IMR-90 (cell line): ENCODE data around the gene ADTRP. TPM values are rescaled to one million over a fixed set of nuclear protein-coding genes. Genes with fewer than 3 reads are reported as not detected.

Experiments
- ATAC-seq: fragments of 200-7000 bp; cut with Tn5 transposase; 2 replicates; pipeline ENCODE4 v1.9.1; 2020; ENCODE audit warnings: low read depth, mild to moderate bottlenecking, moderate library complexity
- BruUV-seq: library from RNA; stranded (reverse); fragments of 400-500 nt; replicated peaks from 2 replicates; lab custom pipeline; 2021; lab: Mats Ljungman, UMichigan
- CTCF ChIA-PET: fragments of 300-600 bp; formaldehyde crosslinking; extraction: SDS; loops from one replicate; lab custom pipeline; 2021; ENCODE audit warnings: antibody characterized with exemption; lab: Yijun Ruan, JAX
- POLR2A ChIA-PET: fragments of 300-600 bp; sonication (Branson Sonifier 250); formaldehyde crosslinking; loops from one replicate; lab custom pipeline; 2022; ENCODE audit warnings: antibody characterized with exemption; ENCODE audit not compliant: unreplicated experiment; lab: Charles Lee
- DNase-seq: peaks from one replicate; pipeline ENCODE4 v3.0.0; 2013
- H2AFZ ChIP-seq: replicated peaks from 2 replicates; pipeline ENCODE3; 2013; ENCODE audit warnings: low read length, mild to moderate bottlenecking; ENCODE audit not compliant: poor library complexity
- H2AK5ac ChIP-seq: 2 replicates; pipeline ENCODE4 v1.6.1; 2013; ENCODE audit warnings: low read depth, low read length, inconsistent platforms
- H2AK9ac ChIP-seq: replicated peaks from 2 replicates; pipeline ENCODE3; 2013; ENCODE audit warnings: mild to moderate bottlenecking, low read depth, low read length, moderate library complexity; ENCODE audit not compliant: poor library complexity
- H2BK120ac ChIP-seq: 2 replicates; pipeline ENCODE4 v1.6.1; 2013; ENCODE audit warnings: low read depth, low read length, inconsistent platforms
- H2BK15ac ChIP-seq: 3 replicates; pipeline ENCODE4 v1.6.1; 2013; ENCODE audit warnings: low read depth, low read length, inconsistent platforms
- H2BK20ac ChIP-seq: 2 replicates; pipeline ENCODE4 v1.6.1; 2013; ENCODE audit warnings: low read depth, mild to moderate bottlenecking, inconsistent platforms, low read length, moderate library complexity
- H2BK5ac ChIP-seq: 2 replicates; pipeline ENCODE4 v1.6.1; 2013; ENCODE audit warnings: mild to moderate bottlenecking, low read depth, low read length, inconsistent platforms; ENCODE audit not compliant: poor library complexity, severe bottlenecking
- H3K14ac ChIP-seq: replicated peaks from 2 replicates; pipeline ENCODE4 v1.6.1; 2013; ENCODE audit warnings: low read depth, low read length, inconsistent platforms
- H3K18ac ChIP-seq: 2 replicates; pipeline ENCODE4 v1.6.1; 2013; ENCODE audit warnings: low read depth, low read length, control low read depth
- H3K23ac ChIP-seq: 2 replicates; pipeline ENCODE4 v1.6.1; 2013; ENCODE audit warnings: low read depth, low read length, inconsistent platforms
- H3K27ac ChIP-seq: 2 replicates; pipeline ENCODE4 v1.5.1; 2013; ENCODE audit warnings: mild to moderate bottlenecking, control low read depth, low read length; ENCODE audit not compliant: insufficient read depth
- H3K27me3 ChIP-seq: 2 replicates; pipeline ENCODE4 v1.6.1; 2013; ENCODE audit warnings: low read length; ENCODE audit not compliant: control insufficient read depth, insufficient read depth
- H3K36me3 ChIP-seq: 2 replicates; pipeline ENCODE4 v1.6.1; 2013; ENCODE audit warnings: low read length, mixed read lengths; ENCODE audit not compliant: control insufficient read depth, insufficient read depth
- H3K4ac ChIP-seq: 2 replicates; pipeline ENCODE4 v1.6.1; 2013; ENCODE audit warnings: low read depth, low read length, inconsistent platforms
- H3K4me1 ChIP-seq: 2 replicates; pipeline ENCODE4 v1.6.1; 2013; ENCODE audit warnings: low read length, mixed read lengths; ENCODE audit not compliant: control insufficient read depth, insufficient read depth
- H3K4me2 ChIP-seq: 2 replicates; pipeline ENCODE4 v1.6.1; 2013; ENCODE audit warnings: low read depth, mild to moderate bottlenecking, control low read depth, low read length, moderate library complexity
- H3K4me3 ChIP-seq: 2 replicates; pipeline ENCODE4 v1.5.1; 2013; ENCODE audit warnings: low read depth, mild to moderate bottlenecking, control low read depth, low read length, moderate library complexity; ENCODE audit not compliant: insufficient read depth
- H3K56ac ChIP-seq: 2 replicates; pipeline ENCODE4 v1.6.1; 2013; ENCODE audit warnings: low read length, inconsistent platforms; ENCODE audit not compliant: insufficient read depth; ENCODE audit errors: extremely low read depth
- H3K79me1 ChIP-seq, 2 experiments: 2 replicates each; pipeline ENCODE4 v1.6.1; 2013; ENCODE audit warnings: low read length in 2 of 2, inconsistent platforms in 1 of 2, low read depth in 1 of 2
- H3K9ac ChIP-seq: 2 replicates; pipeline ENCODE4 v1.6.1; 2013; ENCODE audit warnings: low read depth, low read length, control low read depth
- H3K9me1 ChIP-seq: 2 replicates; pipeline ENCODE4 v1.6.1; 2013; ENCODE audit warnings: low read length, inconsistent platforms; ENCODE audit not compliant: insufficient read depth
- H3K9me3 ChIP-seq: 2 replicates; pipeline ENCODE4 v1.6.1; 2013; ENCODE audit warnings: low read length; ENCODE audit not compliant: control insufficient read depth, insufficient read depth
- H4K20me1 ChIP-seq: 2 replicates; pipeline ENCODE4 v1.6.1; 2013; ENCODE audit warnings: low read length, inconsistent platforms; ENCODE audit not compliant: insufficient read depth
- H4K5ac ChIP-seq: 2 replicates; pipeline ENCODE4 v1.6.1; 2013; ENCODE audit warnings: mild to moderate bottlenecking, low read depth, low read length, control low read depth
- H4K8ac ChIP-seq, 2 experiments: 2 replicates each; pipeline ENCODE4 v1.6.1; 2013; ENCODE audit warnings: low read depth in 2 of 2, low read length in 2 of 2, control low read depth in 1 of 2, inconsistent platforms in 1 of 2
- H4K91ac ChIP-seq: 2 replicates; pipeline ENCODE4 v1.6.1; 2013; ENCODE audit warnings: low read depth, low read length, inconsistent platforms; ENCODE audit not compliant: insufficient read depth
- BHLHE40 ChIP-seq: fragments of 150-350 bp; IDR thresholded peaks from 2 replicates; pipeline ENCODE4 v1.6.1; 2016; ENCODE audit warnings: mild to moderate bottlenecking, low read depth, low read length
- CEBPB ChIP-seq: IDR thresholded peaks from 2 replicates; pipeline ENCODE4 v1.6.1; 2012; ENCODE audit warnings: low read depth, low read length, improper control_type of control experiment
- CHD1 ChIP-seq: IDR thresholded peaks from 2 replicates; pipeline ENCODE4 v1.6.1; 2012; ENCODE audit warnings: low read depth, low read length, improper control_type of control experiment
- FOS ChIP-seq: fragments of 150-350 bp; IDR thresholded peaks from 2 replicates; pipeline ENCODE4 v1.6.1; 2016; ENCODE audit warnings: low read depth, low read length
- MAFK ChIP-seq: IDR thresholded peaks from 2 replicates; pipeline ENCODE4 v1.6.1; 2012; ENCODE audit warnings: low read depth, low read length, improper control_type of control experiment
- MAZ ChIP-seq: IDR thresholded peaks from 2 replicates; pipeline ENCODE4 v1.6.1; 2012; ENCODE audit warnings: low read depth, mild to moderate bottlenecking, low read length, improper control_type of control experiment, moderate library complexity, borderline replicate concordance
- MXI1 ChIP-seq: IDR thresholded peaks from 2 replicates; pipeline ENCODE4 v1.6.1; 2012; ENCODE audit warnings: low read depth, mild to moderate bottlenecking, low read length, moderate library complexity, borderline replicate concordance
- NFE2L2 ChIP-seq: fragments of 150-350 bp; IDR thresholded peaks from 2 replicates; pipeline ENCODE4 v1.6.1; 2016; ENCODE audit warnings: low read depth, mild to moderate bottlenecking, low read length
- POLR2A ChIP-seq: IDR thresholded peaks from 2 replicates; pipeline ENCODE4 v1.6.1; 2012; ENCODE audit warnings: mild to moderate bottlenecking, low read depth, low read length
- RAD21 ChIP-seq: IDR thresholded peaks from 2 replicates; pipeline ENCODE4 v1.6.1; 2012; ENCODE audit warnings: low read length, improper control_type of control experiment
- RCOR1 ChIP-seq: IDR thresholded peaks from 2 replicates; pipeline ENCODE4 v1.6.1; 2012; ENCODE audit warnings: mild to moderate bottlenecking, low read length, improper control_type of control experiment; ENCODE audit not compliant: insufficient replicate concordance
- RFX5 ChIP-seq: IDR thresholded peaks from 2 replicates; pipeline ENCODE4 v1.8.0; 2012; ENCODE audit warnings: low read depth, mild to moderate bottlenecking, low read length, moderate library complexity
- SMC3 ChIP-seq: fragments of 150-350 bp; IDR thresholded peaks from 2 replicates; pipeline ENCODE4 v1.6.1; 2016; ENCODE audit warnings: low read depth, mild to moderate bottlenecking, antibody characterized with exemption, low read length, moderate library complexity
- WGBS, 2 experiments: methylation state at CpG; one replicate each; pipeline versions ENCODE4 v1.1.5 to v1.1.7; 2013; ENCODE audit warnings: missing lambda C conversion rate in 2 of 2; ENCODE audit not compliant: insufficient read length in 1 of 2; ENCODE audit errors: extremely low coverage in 2 of 2; 5-methylcytosine and 5-hydroxymethylcytosine counted together
- dilution Hi-C: fragments of 300-500 bp; cut with HindIII; formaldehyde crosslinking; loops from one replicate; pipeline ENCODE4 v1.14.3; 2018; ENCODE audit warnings: low sequenced_read_pairs; ENCODE audit not compliant: unreplicated experiment
- in situ Hi-C: fragments of 300-500 bp; cut with MboI; formaldehyde crosslinking; loops from 3 replicates; pipeline ENCODE4 v1.14.3; 2019; ENCODE audit warnings: low sequenced_read_pairs, inconsistent platforms, mixed read lengths
- intact Hi-C: fragments of 100-400 bp; cut with micrococcal nuclease; formaldehyde crosslinking; loops from 2 replicates; pipeline ENCODE4 v1.10.0; 2022
- polyA plus RNA-seq, 3 experiments: library from polyadenylated mRNA; depleted of rRNA; stranded (reverse); fragments of >200 nt; gene quantifications; 2 replicates each; pipeline ENCODE4 v1.2.3, GENCODE V29; 2012; ENCODE audit warnings: low replicate concordance in 1 of 3
- total RNA-seq: library from RNA; depleted of rRNA; stranded (reverse); fragments of >200 nt; gene quantifications from 2 replicates; pipeline ENCODE4 v1.2.3, GENCODE V29; 2012
- TF ChIP-seq, protein P1 (sequence below): conservative IDR thresholded peaks from 2 replicates; pipeline ENCODE4 v1.5.1; 2012; ENCODE audit warnings: mild to moderate bottlenecking, low read depth, low read length, improper control_type of control experiment
- TF ChIP-seq, protein P2 (sequence below): fragments of 150-350 bp; IDR thresholded peaks from 2 replicates; pipeline ENCODE4 v1.6.1; 2017; ENCODE audit warnings: mild to moderate bottlenecking, antibody characterized with exemption, low read length, low read depth
- TF ChIP-seq, protein P3 (sequence below): fragments of 150-350 bp; IDR thresholded peaks from 2 replicates; pipeline ENCODE4 v1.6.1; 2016; ENCODE audit warnings: low read depth, mild to moderate bottlenecking, low read length, moderate library complexity, borderline replicate concordance

Gene ADTRP
- total and polyA plus RNA-seq, 2 of the 4 experiments (the other 2 are of a cell fraction) = 0.50 to 0.72 TPM

DNA sequence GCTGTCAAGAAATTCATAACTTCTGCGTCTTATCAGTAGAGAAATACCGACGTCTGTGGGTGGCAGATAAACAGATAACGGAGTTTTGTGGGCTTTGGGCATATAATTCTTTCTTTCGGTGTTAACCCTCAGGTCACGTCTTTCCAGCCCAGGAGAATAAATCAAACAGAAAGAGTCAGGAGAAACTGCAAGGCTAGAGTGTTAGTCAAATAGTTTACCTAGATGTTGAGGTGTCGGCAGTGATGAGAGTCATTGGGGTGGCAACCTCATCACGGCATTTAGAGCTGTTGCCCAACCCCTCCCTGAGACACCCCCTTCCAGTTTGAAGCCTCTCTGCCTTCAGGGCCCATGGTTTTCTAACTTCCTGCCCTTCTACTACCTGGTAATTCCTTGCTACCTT, 49.5 kb downstream of the ADTRP start:
- Histone ChIP-seq H3K9ac (no peak overlapping the region), H3K79me1 (no peaks in the 10 kb centered on the region), H4K5ac (no peak overlapping the region), H3K4ac (no peak overlapping the region), H3K23ac (no peak overlapping the region), H2BK15ac (no peak overlapping the region), H3K56ac (no peak overlapping the region), H3K27me3 (no peaks in the 10 kb centered on the region), H3K4me3 (no peak overlapping the region), H4K8ac (no peak overlapping the region), H3K9me3 (no peaks in the 10 kb centered on the region), H2AFZ (no peak overlapping the region), H4K91ac (no peak overlapping the region), H3K36me3 (no peaks in the 10 kb centered on the region), H2AK9ac (no peak overlapping the region), H3K9me1 (no peaks in the 10 kb centered on the region), H3K4me2 (no peak overlapping the region), H2BK20ac (no peak overlapping the region), H3K27ac (no peak overlapping the region), H3K4me1 (peaks cover 2% of the 10 kb centered on the region; the same call in 1 of the 2 replicates), H2BK120ac (no peak overlapping the region), H2BK5ac (no peak overlapping the region), H2AK5ac (no peak overlapping the region), H3K14ac (no peak overlapping the region), H3K18ac (no peak overlapping the region), H4K20me1 (no peaks in the 10 kb centered on the region)
- ATAC-seq (no peak), DNase-seq (no peak)
- CTCF ChIA-PET = no interaction called here
- WGBS, 2 experiments = 100% methylated on average over 1 of the region's 8 CpGs; no CpG with 5 or more reads in 1 of the 2 experiments
- in situ Hi-C loops = no loop called here
- intact Hi-C loops = no loop called here
- no peak for TF ChIP-seq CEBPB
- no peak for TF ChIP-seq RAD21
- TF ChIP-seq, protein P1, sequence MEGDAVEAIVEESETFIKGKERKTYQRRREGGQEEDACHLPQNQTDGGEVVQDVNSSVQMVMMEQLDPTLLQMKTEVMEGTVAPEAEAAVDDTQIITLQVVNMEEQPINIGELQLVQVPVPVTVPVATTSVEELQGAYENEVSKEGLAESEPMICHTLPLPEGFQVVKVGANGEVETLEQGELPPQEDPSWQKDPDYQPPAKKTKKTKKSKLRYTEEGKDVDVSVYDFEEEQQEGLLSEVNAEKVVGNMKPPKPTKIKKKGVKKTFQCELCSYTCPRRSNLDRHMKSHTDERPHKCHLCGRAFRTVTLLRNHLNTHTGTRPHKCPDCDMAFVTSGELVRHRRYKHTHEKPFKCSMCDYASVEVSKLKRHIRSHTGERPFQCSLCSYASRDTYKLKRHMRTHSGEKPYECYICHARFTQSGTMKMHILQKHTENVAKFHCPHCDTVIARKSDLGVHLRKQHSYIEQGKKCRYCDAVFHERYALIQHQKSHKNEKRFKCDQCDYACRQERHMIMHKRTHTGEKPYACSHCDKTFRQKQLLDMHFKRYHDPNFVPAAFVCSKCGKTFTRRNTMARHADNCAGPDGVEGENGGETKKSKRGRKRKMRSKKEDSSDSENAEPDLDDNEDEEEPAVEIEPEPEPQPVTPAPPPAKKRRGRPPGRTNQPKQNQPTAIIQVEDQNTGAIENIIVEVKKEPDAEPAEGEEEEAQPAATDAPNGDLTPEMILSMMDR = no peak
- no peak for TF ChIP-seq NFE2L2
- no peak for TF ChIP-seq MAFK
- no peak for TF ChIP-seq FOS
- no peak for TF ChIP-seq MAZ
- no peak for TF ChIP-seq RCOR1
- TF ChIP-seq SMC3 = no peak
- TF ChIP-seq, protein P2, sequence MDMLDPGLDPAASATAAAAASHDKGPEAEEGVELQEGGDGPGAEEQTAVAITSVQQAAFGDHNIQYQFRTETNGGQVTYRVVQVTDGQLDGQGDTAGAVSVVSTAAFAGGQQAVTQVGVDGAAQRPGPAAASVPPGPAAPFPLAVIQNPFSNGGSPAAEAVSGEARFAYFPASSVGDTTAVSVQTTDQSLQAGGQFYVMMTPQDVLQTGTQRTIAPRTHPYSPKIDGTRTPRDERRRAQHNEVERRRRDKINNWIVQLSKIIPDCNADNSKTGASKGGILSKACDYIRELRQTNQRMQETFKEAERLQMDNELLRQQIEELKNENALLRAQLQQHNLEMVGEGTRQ = no peak
- no peak for TF ChIP-seq POLR2A
- no peak for TF ChIP-seq MXI1
- TF ChIP-seq CHD1 = no peak
- TF ChIP-seq, protein P3, sequence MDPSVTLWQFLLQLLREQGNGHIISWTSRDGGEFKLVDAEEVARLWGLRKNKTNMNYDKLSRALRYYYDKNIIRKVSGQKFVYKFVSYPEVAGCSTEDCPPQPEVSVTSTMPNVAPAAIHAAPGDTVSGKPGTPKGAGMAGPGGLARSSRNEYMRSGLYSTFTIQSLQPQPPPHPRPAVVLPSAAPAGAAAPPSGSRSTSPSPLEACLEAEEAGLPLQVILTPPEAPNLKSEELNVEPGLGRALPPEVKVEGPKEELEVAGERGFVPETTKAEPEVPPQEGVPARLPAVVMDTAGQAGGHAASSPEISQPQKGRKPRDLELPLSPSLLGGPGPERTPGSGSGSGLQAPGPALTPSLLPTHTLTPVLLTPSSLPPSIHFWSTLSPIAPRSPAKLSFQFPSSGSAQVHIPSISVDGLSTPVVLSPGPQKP = no peak
- TF ChIP-seq RFX5 = no peak
- no peak for TF ChIP-seq BHLHE40
- BruUV-seq = no TSS peak
- dilution Hi-C loops = no loop called here
- POLR2A ChIA-PET = no interaction called here
